ENCODE results near the gene CCDC92.

The CCDC92 gene

GRCh38 chr12:123996581-123996980, 23.9 kb upstream of the CCDC92 start:
- H3K27me3 ChIP-seq (replicated peaks) = no peaks in the 10 kb centered on the region
- no peak for DNase-seq
- in situ Hi-C loops (cut with HindIII; ENCODE audit: low pct_ligation_motif_present, low sequenced_read_pairs) = no loop called here
- no peak overlapping the region for H3K27ac ChIP-seq
- TF ChIP-seq CTCF (IDR thresholded peaks at IDR 0.05; ENCODE audit: low read depth, low read length, missing control alignments) = no peak
- peaks cover 2% of the 10 kb centered on the region for H3K36me3 ChIP-seq (replicated peaks)
- no peak overlapping the region for H3K4me3 ChIP-seq (ENCODE audit: low read depth, low read length)

- no peak for TF ChIP-seq CTCF (IDR thresholded peaks at IDR 0.05; ENCODE audit: low read depth, low read length, missing control alignments)
- in situ Hi-C loops (cut with HindIII; ENCODE audit: low pct_ligation_motif_present, low sequenced_read_pairs) = no loop called here
- Histone ChIP-seq H3K27ac (no peak overlapping the region), H3K4me3 (ENCODE audit: low read depth, low read length) (no peak overlapping the region), H3K36me3 (replicated peaks) (no peaks in the 10 kb centered on the region), H3K27me3 (replicated peaks) (no peaks in the 10 kb centered on the region)
- peak; percentile 46 for DNase-seq
Measured at GRCh38 chr12:123995023-123995748, 22.6 kb upstream of the CCDC92 start.

GRCh38 chr12:123992118-123992825, 19.6 kb upstream of the CCDC92 start:
- Histone ChIP-seq H3K4me3 (ENCODE audit: low read depth, low read length) (no peak overlapping the region), H3K27me3 (replicated peaks) (no peaks in the 10 kb centered on the region), H3K36me3 (replicated peaks) (no peaks in the 10 kb centered on the region), H3K27ac (no peak overlapping the region)
- DNase-seq = no peak
- no peak for TF ChIP-seq CTCF (IDR thresholded peaks at IDR 0.05; ENCODE audit: low read depth, low read length, missing control alignments)
- in situ Hi-C loops (cut with HindIII; ENCODE audit: low pct_ligation_motif_present, low sequenced_read_pairs) = no loop called here

- no peak for TF ChIP-seq CTCF (IDR thresholded peaks at IDR 0.05; ENCODE audit: low read depth, low read length, missing control alignments)
- Histone ChIP-seq H3K36me3 (replicated peaks) (no peaks in the 10 kb centered on the region), H3K27ac (no peak overlapping the region), H3K27me3 (replicated peaks) (no peaks in the 10 kb centered on the region), H3K4me3 (ENCODE audit: low read depth, low read length) (no peak overlapping the region)
- no peak for DNase-seq
- in situ Hi-C loops (cut with HindIII; ENCODE audit: low pct_ligation_motif_present, low sequenced_read_pairs) = no loop called here
Measured at GRCh38 chr12:123991372-123991951, 18.8 kb upstream of the CCDC92 start.

GRCh38 chr12:123990511-123990910, 17.9 kb upstream of the CCDC92 start:
- DNase-seq = no peak
- H3K36me3 ChIP-seq (replicated peaks) = no peaks in the 10 kb centered on the region
- no peak overlapping the region for H3K4me3 ChIP-seq (ENCODE audit: low read depth, low read length)
- no peak for TF ChIP-seq CTCF (IDR thresholded peaks at IDR 0.05; ENCODE audit: low read depth, low read length, missing control alignments)
- no peaks in the 10 kb centered on the region for H3K27me3 ChIP-seq (replicated peaks)
- no peak overlapping the region for H3K27ac ChIP-seq
- in situ Hi-C loops (cut with HindIII; ENCODE audit: low pct_ligation_motif_present, low sequenced_read_pairs) = no loop called here
